B cell (primary cell): Measurements from ENCODE around the gene CHST8.

Experiments used
- EZH2 ChIP-seq: IDR thresholded peaks from 2 replicates; pipeline ENCODE4 v1.6.1; 2012; ENCODE audit warnings: borderline replicate concordance, low read depth, mild to moderate bottlenecking, moderate library complexity, low read length; ENCODE audit not compliant: insufficient read depth, poor library complexity, severe bottlenecking
- TF ChIP-seq, protein P1 (sequence below): fragments of 200-600 bp; IDR thresholded peaks from one replicate; pipeline ENCODE4 v1.8.0; 2022; ENCODE audit warnings: antibody characterized with exemption, mild to moderate bottlenecking

- TF ChIP-seq, protein P1, sequence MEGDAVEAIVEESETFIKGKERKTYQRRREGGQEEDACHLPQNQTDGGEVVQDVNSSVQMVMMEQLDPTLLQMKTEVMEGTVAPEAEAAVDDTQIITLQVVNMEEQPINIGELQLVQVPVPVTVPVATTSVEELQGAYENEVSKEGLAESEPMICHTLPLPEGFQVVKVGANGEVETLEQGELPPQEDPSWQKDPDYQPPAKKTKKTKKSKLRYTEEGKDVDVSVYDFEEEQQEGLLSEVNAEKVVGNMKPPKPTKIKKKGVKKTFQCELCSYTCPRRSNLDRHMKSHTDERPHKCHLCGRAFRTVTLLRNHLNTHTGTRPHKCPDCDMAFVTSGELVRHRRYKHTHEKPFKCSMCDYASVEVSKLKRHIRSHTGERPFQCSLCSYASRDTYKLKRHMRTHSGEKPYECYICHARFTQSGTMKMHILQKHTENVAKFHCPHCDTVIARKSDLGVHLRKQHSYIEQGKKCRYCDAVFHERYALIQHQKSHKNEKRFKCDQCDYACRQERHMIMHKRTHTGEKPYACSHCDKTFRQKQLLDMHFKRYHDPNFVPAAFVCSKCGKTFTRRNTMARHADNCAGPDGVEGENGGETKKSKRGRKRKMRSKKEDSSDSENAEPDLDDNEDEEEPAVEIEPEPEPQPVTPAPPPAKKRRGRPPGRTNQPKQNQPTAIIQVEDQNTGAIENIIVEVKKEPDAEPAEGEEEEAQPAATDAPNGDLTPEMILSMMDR: no peak
- no peak for TF ChIP-seq EZH2
These were observed 78.1 kb downstream of the CHST8 start for GRCh38 chr19:33699754-33700407.
